LNCaP clone FGC (cell line): Measurements from ENCODE around the gene TFPI.
"Not testable (repeated sequence)": the region's sequence is repeated elsewhere in the genome, so short reads cannot be mapped to it uniquely, and the experiment has no call there.

Source experiments
- DNase-seq: peaks from one replicate; pipeline ENCODE4 v3.0.0-alpha.2; 2011; ENCODE audit warnings: low read depth
- H3K4me3 ChIP-seq: 2 replicates; pipeline ENCODE4 v1.5.1; 2011; ENCODE audit warnings: mild to moderate bottlenecking, low read depth, low read length, control low read depth
- TF ChIP-seq, protein P1 (sequence below): IDR thresholded peaks from 2 replicates; pipeline ENCODE4 v1.5.1; 2012; ENCODE audit warnings: mild to moderate bottlenecking; ENCODE audit not compliant: control insufficient read depth, insufficient read depth; ENCODE audit errors: extremely low read depth

The TFPI gene

DNA sequence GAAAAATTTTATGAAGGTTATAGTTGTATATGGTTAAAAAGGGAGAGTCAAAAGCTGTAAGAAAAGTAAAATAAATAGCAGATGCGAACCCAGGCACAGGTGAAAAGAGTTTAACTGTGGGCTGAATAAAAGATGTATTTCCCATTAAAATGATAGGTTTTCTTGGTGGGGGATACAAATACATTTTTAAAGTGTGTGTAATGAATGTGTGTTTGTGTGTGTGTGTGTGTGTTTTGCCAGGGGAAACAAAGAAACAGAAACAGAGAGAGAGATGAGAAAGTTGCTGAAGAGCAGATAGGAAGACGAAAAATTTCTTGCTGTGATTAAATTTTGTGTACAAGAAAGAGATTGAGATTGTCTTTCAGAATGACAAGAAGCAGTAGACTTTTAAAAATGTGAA lies 12.1 kb downstream of the TFPI start:
- no peak for DNase-seq
- H3K4me3 ChIP-seq: peak overlapping the region; percentile 6; the same call in 1 of the 2 replicates
- TF ChIP-seq, protein P1, sequence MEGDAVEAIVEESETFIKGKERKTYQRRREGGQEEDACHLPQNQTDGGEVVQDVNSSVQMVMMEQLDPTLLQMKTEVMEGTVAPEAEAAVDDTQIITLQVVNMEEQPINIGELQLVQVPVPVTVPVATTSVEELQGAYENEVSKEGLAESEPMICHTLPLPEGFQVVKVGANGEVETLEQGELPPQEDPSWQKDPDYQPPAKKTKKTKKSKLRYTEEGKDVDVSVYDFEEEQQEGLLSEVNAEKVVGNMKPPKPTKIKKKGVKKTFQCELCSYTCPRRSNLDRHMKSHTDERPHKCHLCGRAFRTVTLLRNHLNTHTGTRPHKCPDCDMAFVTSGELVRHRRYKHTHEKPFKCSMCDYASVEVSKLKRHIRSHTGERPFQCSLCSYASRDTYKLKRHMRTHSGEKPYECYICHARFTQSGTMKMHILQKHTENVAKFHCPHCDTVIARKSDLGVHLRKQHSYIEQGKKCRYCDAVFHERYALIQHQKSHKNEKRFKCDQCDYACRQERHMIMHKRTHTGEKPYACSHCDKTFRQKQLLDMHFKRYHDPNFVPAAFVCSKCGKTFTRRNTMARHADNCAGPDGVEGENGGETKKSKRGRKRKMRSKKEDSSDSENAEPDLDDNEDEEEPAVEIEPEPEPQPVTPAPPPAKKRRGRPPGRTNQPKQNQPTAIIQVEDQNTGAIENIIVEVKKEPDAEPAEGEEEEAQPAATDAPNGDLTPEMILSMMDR: no peak

DNA sequence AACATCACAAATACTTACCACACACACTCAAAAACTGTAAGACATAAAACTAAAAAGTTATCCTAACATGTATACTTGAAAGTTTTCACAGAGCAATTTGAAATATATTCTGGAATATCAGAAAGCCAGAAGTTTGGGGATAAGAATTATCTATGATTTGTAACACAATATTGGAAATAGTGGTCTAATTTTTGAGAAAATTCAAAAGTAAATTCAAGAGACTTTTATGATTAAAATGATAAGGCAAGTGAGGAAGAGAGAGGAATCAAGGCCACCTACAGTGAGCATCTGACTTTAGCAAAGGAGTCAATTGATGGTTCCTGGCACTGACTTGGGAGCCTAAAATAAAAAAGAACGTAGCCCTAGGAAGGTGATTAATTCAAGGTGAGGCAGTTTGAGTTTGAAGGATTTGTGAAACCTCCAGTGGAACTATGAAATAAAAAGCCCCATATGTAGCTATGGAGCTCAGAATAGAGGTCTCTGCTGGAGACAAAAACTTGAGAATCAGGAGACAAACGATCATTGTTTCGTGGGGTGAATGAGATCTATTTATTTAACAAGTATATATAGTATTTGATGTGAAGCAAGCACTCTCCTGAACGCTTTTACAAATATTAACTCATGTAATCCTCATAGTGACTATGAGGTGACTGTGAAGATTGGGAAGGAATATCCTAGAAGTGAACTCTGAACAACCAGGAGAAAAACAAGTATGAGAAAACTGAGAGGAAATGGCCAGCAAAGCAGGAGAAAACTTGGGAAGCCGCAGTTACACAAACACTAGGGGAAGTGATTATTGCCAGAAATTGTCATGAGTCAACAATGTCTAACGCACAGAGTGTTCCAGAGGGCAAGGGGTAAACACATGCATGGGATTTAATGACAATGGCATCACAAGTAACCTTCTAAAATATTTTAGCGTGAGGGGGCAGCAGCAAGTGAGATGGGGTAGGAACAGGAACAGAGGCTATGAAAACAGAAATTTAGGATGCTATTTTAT lies 12.8 kb downstream of the TFPI start:
- peak overlapping the region; percentile 6; the same call in 1 of the 2 replicates for H3K4me3 ChIP-seq
- TF ChIP-seq, protein P1: no peak
- DNase-seq: peak; percentile 89

DNA sequence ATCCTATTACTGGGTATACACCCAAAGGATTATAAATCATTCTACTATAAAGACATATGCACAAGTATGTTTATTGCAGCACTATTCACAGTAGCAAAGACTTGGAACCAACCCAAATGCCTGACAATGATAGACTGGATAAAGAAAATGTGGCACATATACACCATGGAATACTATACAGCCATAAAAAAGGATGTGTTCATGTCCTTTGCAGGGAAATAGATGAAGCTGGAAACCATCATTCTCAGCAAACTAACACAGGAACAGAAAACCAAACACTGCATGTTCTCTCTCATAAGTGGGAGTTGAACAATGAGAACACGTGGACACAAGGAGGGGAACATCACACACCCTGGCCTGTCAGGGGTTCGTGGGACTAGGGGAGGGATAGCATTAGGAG lies 16.0 kb downstream of the TFPI start:
- not testable (repeated sequence) for DNase-seq, H3K4me3 ChIP-seq

DNA sequence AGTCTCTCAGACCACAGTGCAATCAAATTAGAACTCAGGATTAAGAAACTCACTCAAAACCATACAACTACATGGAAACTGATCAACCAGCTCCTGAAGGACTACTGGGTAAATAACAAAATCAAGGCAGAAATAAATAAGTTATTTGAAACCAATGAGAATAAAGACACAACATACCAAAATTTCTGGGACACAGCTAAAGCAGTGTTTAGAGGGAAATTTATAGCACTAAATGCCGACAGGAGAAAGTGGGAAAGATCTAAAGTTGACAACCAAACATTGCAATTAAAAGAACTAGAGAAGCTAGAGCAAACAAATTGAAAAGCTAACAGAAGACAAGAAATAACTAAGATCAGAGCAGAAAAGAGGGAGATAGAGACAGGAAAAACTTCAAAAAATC lies 18.9 kb downstream of the TFPI start:
- not testable (repeated sequence) for DNase-seq, H3K4me3 ChIP-seq

DNA sequence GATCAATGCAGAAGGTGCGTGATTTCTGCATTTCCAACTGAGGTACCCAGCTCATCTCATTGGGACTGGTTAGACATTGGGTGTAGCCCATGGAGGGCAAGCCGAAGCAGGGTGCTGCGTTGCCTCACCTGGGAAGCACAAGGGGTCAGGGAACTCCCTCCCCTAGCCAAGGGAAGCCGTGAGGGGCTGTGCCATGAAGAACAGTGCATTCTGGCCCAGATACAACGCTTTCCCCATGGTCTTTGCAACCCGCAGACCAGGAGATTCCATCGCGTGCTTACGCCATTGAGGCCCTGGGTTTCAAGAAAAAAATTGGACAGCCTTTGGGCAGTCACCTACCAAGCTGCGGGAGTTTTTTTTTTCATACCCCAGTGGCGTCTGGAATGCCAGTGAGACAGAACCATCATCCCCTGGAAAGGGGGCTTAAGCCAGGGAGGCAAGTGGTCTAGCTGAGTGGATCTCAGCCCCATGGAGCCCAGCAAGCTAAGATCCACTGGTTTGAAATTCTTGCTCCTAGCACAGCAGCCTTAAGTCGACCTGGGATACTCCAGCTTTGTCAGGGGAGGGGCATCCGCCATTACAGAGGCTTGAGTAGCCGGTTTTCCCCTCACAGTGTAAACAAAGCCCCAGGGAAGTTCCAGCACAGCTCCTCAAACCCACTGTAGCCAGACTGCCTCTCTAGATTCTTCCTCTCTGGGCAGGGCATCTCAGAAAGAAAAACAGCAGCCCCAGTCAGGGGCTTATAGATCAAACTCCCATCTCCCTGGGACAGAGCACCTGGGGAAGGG lies 21.7 kb downstream of the TFPI start:
- H3K4me3 ChIP-seq: no peak overlapping the region
- DNase-seq: no peak
- TF ChIP-seq, protein P1: no peak

DNA sequence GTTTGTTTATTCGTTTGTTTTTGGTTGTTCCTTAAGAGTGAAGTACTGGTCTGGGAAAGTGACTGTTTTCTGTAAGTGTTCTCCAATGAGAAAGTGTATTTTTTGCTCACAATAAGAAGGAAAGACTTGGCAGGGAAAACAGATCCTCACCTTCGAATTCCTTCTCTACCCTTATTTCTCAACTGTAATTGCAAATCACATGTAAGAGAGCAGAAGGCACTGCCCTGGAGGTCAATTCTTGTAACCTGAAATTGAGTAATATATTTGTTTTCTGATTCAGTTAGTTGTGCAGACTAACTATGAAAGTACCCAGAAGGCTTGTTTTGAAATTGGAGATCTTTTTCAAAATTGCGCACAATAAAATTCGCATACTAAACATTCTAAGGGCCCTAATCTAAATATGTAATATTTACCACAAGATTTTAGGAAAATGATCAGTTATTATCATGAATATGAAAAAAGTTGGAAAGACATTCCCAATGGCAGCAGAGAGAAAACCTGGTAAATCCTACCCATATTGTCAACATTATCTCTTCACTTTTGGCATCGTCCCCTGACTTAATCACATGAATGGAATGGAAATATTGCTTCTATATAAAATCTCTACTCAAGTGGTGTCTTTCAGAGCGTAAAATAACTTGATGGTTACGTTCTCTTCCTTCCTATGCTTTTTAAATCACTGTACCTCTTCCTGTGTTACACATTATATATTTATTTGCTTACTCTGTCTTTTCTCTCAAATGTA lies 24.1 kb downstream of the TFPI start:
- no peak for DNase-seq
- H3K4me3 ChIP-seq: no peak overlapping the region
- TF ChIP-seq, protein P1: no peak

DNA sequence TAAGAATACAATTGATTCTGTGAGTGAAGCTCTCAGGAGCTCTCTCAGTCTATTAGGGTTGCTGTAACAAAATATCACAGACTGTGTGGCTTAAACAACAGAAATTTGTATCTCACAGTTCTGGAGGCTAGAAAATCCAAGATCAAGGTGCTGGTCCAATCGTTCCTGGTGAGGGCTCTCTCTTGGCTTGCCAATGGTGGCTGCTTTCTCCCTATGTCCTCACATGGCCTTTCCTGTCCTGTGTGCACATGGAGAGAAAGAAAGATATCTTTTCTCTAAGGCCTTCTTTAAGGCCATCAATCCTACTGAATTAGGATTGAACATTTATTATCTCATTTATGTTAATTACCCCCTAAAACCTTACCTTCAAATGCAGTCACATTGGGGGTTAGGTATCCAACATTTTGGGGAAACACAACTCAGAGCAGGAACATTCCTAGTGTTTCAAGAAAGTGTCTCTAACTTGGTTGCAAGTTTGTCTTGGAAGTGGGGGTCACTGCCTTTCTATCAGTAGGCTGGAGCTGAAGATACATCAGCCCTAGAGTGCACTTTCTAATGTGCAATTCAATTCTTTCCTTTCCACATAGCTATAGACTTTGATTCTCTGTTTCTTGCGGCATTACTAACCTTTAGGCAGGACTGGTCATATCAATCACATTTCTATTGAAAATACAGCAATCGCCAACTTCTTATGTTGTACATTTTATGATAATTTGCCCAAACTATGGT lies 24.8 kb downstream of the TFPI start:
- no peak overlapping the region for H3K4me3 ChIP-seq
- no peak for DNase-seq
- TF ChIP-seq, protein P1: no peak
